HL-60 (cell line): Measurements from ENCODE around the gene PYM1.

Source experiments
- DNase-seq, 2 experiments: peaks; one replicate each; pipeline ENCODE4 v3.0.0-alpha.2; 2010 to 2020; ENCODE audit warnings: low read depth in 1 of 2, low spot score in 1 of 2
- H3K27ac ChIP-seq: fragments of 250-450 bp; sonication (Bioruptor Pico); replicated peaks from 2 replicates; pipeline ENCODE4 v1.5.1; 2020; ENCODE audit warnings: mild to moderate bottlenecking, moderate library complexity
- H3K27me3 ChIP-seq: fragments of 250-450 bp; sonication (Bioruptor Pico); 2 replicates; pipeline ENCODE4 v1.5.1; 2021; ENCODE audit warnings: mild to moderate bottlenecking, moderate library complexity; ENCODE audit not compliant: insufficient read depth, poor library complexity, severe bottlenecking
- H3K4me3 ChIP-seq: replicated peaks from 2 replicates; pipeline ENCODE4 v1.5.1; 2011; ENCODE audit warnings: mild to moderate bottlenecking, control low read depth, low read length; ENCODE audit not compliant: insufficient read depth
- CTCF ChIP-seq: IDR thresholded peaks from one replicate; pipeline ENCODE4 v1.5.1; 2011; ENCODE audit warnings: low read length, control low read depth, inconsistent platforms; ENCODE audit not compliant: insufficient read depth
- GABPA ChIP-seq: IDR thresholded peaks from 2 replicates; pipeline ENCODE4 v1.6.1; 2012; ENCODE audit warnings: low read depth
- POLR2AphosphoS5 ChIP-seq: IDR thresholded peaks from 2 replicates; pipeline ENCODE4 v1.6.1; 2012; ENCODE audit warnings: low read depth
- REST ChIP-seq: IDR thresholded peaks from 2 replicates; pipeline ENCODE4 v1.6.1; 2012; ENCODE audit warnings: low read depth; ENCODE audit not compliant: insufficient replicate concordance
- SPI1 ChIP-seq: IDR thresholded peaks from 2 replicates; pipeline ENCODE4 v1.6.1; 2012; ENCODE audit warnings: low read depth, mild to moderate bottlenecking, borderline replicate concordance

PYM1 gene

GRCh38 chr12:55938826-55939501 is 11.3 kb upstream of the PYM1 start:
- DNase-seq = no peak

GRCh38 chr12:55937981-55938380 is 10.3 kb upstream of the PYM1 start:
- Histone ChIP-seq H3K4me3 (no peak overlapping the region), H3K27me3 (no peaks in the 10 kb centered on the region), H3K27ac (no peak overlapping the region)
- DNase-seq = no peak
- TF ChIP-seq CTCF (no peak), SPI1 (no peak), POLR2AphosphoS5 (no peak), REST (no peak), GABPA (no peak)

More at GRCh38 chr12:55938826-55939501, 11.3 kb upstream of the PYM1 start:
- TF ChIP-seq SPI1 (no peak), CTCF (no peak), POLR2AphosphoS5 (no peak), GABPA (no peak)
- Histone ChIP-seq H3K27me3 (no peaks in the 10 kb centered on the region), H3K27ac (no peak overlapping the region), H3K4me3 (no peak overlapping the region)

- H3K4me3 ChIP-seq = no peak overlapping the region
- TF ChIP-seq SPI1 (no peak), GABPA (no peak), REST (no peak), POLR2AphosphoS5 (no peak), CTCF (no peak)
- no peak overlapping the region for H3K27ac ChIP-seq
- H3K27me3 ChIP-seq = no peaks in the 10 kb centered on the region
- DNase-seq = no peak
Observed at GRCh38 chr12:55935738-55936151, 8.1 kb upstream of the PYM1 start.

- Histone ChIP-seq H3K27ac (no peak overlapping the region), H3K4me3 (no peak overlapping the region), H3K27me3 (no peaks in the 10 kb centered on the region)
- no peak for DNase-seq
- TF ChIP-seq SPI1 (no peak), POLR2AphosphoS5 (no peak), GABPA (no peak), CTCF (no peak), REST (no peak)
Observed at GRCh38 chr12:55934773-55935172, 7.1 kb upstream of the PYM1 start.
